Duodenal mucosa (tissue), 2 donors: ENCODE measurements around the gene DERL2.

Source experiments
- H3K27ac ChIP-seq: one replicate; pipeline ENCODE4 v1.7.0; 2013; ENCODE audit warnings: low read depth, low read length
- H3K27me3 ChIP-seq, 2 donors: one replicate each; pipeline ENCODE4 v1.7.0; 2013; ENCODE audit warnings: low read length in 2 of 2, control low read depth in 1 of 2; ENCODE audit not compliant: insufficient read depth in 2 of 2, control insufficient read depth in 1 of 2
- H3K36me3 ChIP-seq, 2 donors: one replicate each; pipeline ENCODE4 v1.7.0; 2013; ENCODE audit warnings: low read length in 2 of 2, control low read depth in 1 of 2; ENCODE audit not compliant: insufficient read depth in 2 of 2, control insufficient read depth in 1 of 2
- H3K4me1 ChIP-seq, 2 donors: one replicate each; pipeline ENCODE4 v1.7.0; 2013; ENCODE audit warnings: low read length in 2 of 2, control low read depth in 1 of 2; ENCODE audit not compliant: insufficient read depth in 2 of 2, control insufficient read depth in 1 of 2
- H3K4me3 ChIP-seq, 2 donors: one replicate each; pipeline ENCODE4 v1.7.0; 2013; ENCODE audit warnings: low read length in 2 of 2, low read depth in 1 of 2
- H3K9ac ChIP-seq, 2 donors: one replicate each; pipeline ENCODE4 v1.7.0; 2013; ENCODE audit warnings: low read length in 2 of 2, low read depth in 1 of 2
- H3K9me3 ChIP-seq, 2 donors: one replicate each; pipeline ENCODE4 v1.7.0; 2013; ENCODE audit warnings: low read length in 2 of 2, control low read depth in 1 of 2; ENCODE audit not compliant: control insufficient read depth in 1 of 2

Gene DERL2

GRCh38 chr17:5425826-5426225 lies 60.2 kb downstream of the DERL2 start:
- H3K36me3 ChIP-seq = peaks cover 37 to 80% of the 10 kb centered on the region in 2 donors

GRCh38 chr17:5424909-5425308 lies 61.1 kb downstream of the DERL2 start:
- H3K4me1 ChIP-seq = peaks cover 10 to 11% of the 10 kb centered on the region in 2 donors
- H3K9ac ChIP-seq = no peak overlapping the region
- H3K27ac ChIP-seq = no peak overlapping the region
- no peaks in the 10 kb centered on the region for H3K9me3 ChIP-seq
- H3K36me3 ChIP-seq = peaks cover 32 to 77% of the 10 kb centered on the region in 2 donors
- H3K27me3 ChIP-seq = no peaks in the 10 kb centered on the region
- H3K4me3 ChIP-seq = no peak overlapping the region

More at GRCh38 chr17:5425826-5426225, 60.2 kb downstream of the DERL2 start:
- Histone ChIP-seq H3K4me1 (peaks cover 6 to 8% of the 10 kb centered on the region in 2 donors), H3K9ac (no peak overlapping the region), H3K4me3 (no peak overlapping the region), H3K27me3 (no peaks in the 10 kb centered on the region), H3K9me3 (no peaks in the 10 kb centered on the region), H3K27ac (no peak overlapping the region)

DNA sequence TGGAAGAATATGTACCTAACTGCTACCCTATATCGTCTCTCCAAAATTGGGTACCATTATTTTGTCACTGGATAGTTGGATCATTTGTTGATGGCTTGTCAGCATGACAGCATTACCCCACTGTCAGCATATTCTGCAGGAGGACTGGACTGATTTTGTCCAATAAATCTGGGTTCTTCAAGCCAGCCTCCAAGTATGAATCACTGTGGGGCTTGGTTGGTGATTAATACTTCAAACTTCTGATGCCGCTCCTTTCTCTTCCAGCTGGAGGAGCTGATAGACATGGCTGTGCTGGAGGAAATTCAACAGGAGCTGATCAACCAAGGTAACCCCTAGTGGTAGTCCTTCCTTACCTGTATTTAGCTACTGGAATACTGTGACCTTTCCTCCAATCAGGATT lies 63.5 kb downstream of the DERL2 start:
- Histone ChIP-seq H3K9me3 (no peaks in the 10 kb centered on the region), H3K36me3 (peaks cover 17 to 54% of the 10 kb centered on the region in 2 donors), H3K4me1 (peaks cover 10 to 17% of the 10 kb centered on the region in 2 donors), H3K4me3 (no peak overlapping the region), H3K27me3 (no peaks in the 10 kb centered on the region), H3K9ac (no peak overlapping the region), H3K27ac (no peak overlapping the region)
